HG03060 (cell line): ENCODE data around the gene NUDT8.

ENCODE experiments used
- ATAC-seq: cut with Tn5 transposase; IDR thresholded peaks from one replicate; pipeline ENCODE4 v1.9.1; 2021; ENCODE audit warnings: low read depth, moderate number of reproducible peaks; ENCODE audit not compliant: unreplicated experiment

The NUDT8 gene

GRCh38 chr11:67629386-67630227 lies at the start of gene NUDT8:
Gene NUDT8 (minus strand): TSS chr11:67629937. CDS start chr11:67629911, 26 bp downstream.
- ATAC-seq: peak; percentile 37

- no peak for ATAC-seq
Observed at GRCh38 chr11:67675058-67675747, 45.5 kb upstream of the NUDT8 start.

- no peak for ATAC-seq
Observed at GRCh38 chr11:67674442-67674871, 44.7 kb upstream of the NUDT8 start, which contains the start of gene ALDH3B2. Gene ALDH3B2 (minus strand): TSS chr11:67674623. CDS start chr11:67666935, 7,688 bp downstream.

GRCh38 chr11:67673902-67674301 lies 44.2 kb upstream of the NUDT8 start:
- no peak for ATAC-seq

GRCh38 chr11:67673358-67673757 lies 43.6 kb upstream of the NUDT8 start:
- no peak for ATAC-seq

GRCh38 chr11:67671211-67671520 lies 41.4 kb upstream of the NUDT8 start:
- ATAC-seq: no peak

- ATAC-seq: no peak
Observed at GRCh38 chr11:67670316-67671210, 40.8 kb upstream of the NUDT8 start.

- ATAC-seq: no peak
Observed at GRCh38 chr11:67668192-67668551, 38.4 kb upstream of the NUDT8 start.

GRCh38 chr11:67667490-67668191 lies 37.9 kb upstream of the NUDT8 start:
- ATAC-seq: no peak

GRCh38 chr11:67666676-67667489 lies 37.1 kb upstream of the NUDT8 start:
- no peak for ATAC-seq

- ATAC-seq: no peak
Observed at GRCh38 chr11:67666303-67666645, 36.5 kb upstream of the NUDT8 start.

GRCh38 chr11:67665541-67666302 lies 36.0 kb upstream of the NUDT8 start:
- ATAC-seq: no peak

- ATAC-seq: no peak
Observed at GRCh38 chr11:67664696-67665540, 35.2 kb upstream of the NUDT8 start.

- no peak for ATAC-seq
Observed at GRCh38 chr11:67664213-67664585, 34.5 kb upstream of the NUDT8 start.

- no peak for ATAC-seq
Observed at GRCh38 chr11:67663532-67664212, 33.9 kb upstream of the NUDT8 start.

- no peak for ATAC-seq
Observed at GRCh38 chr11:67662835-67663531, 33.2 kb upstream of the NUDT8 start.
